Measurements from ENCODE around the gene BLOC1S6. TPM values are rescaled to one million over a fixed set of nuclear protein-coding genes. Genes with fewer than 3 reads are reported as not detected.

The BLOC1S6 gene
- polyA plus RNA-seq, 1 donor from 2014 or later: 179 TPM

DNA sequence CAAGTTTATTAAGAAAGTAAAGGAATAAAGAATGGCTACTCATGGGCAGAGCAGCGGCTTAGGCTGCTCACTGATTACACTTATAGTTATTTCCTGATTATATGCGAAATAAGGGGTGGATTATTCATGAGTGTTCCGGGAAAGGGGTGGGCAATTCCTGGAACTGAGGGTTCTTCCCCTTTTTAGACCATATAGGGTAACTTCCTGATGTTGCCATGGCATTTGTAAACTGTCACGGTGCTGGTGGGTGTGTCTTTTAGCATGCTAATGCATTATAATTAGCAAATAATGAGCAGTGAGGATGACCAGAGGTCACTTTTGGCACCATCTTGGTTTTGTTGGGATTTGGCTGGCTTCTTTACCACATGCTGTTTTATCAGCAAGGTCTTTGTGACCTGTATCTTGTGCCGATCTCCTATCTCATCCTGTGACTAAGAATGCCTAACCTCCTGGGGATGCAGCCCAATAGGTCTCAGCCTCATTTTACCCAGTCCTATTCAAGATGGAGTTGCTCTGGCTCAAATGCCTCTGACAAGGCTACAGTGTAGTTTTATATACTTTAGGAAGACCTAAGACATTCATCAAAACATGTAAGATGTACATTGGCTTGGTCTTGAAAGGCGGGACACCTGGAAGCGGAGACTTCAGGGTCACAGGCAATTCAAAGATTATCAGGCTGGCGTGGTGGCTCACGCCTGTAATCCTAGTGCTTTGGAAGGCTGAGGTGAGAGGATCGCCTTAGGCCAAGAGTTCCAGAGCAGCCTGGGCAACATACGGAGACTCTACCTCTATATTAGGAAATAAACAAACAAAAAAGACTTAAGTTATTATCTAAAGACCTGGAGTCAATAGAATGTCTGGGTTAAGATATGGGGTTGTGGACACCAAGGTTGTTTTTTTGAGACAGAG is 3.2 kb upstream of the BLOC1S6 start:
- Histone ChIP-seq H3K27me3 (ENCODE audit: insufficient read depth, low read depth, low read length) (no peaks in the 10 kb centered on the region), H4K20me1 (ENCODE audit: insufficient read depth) (no peaks in the 10 kb centered on the region), H3K9ac (ENCODE audit: low read length) (no peak overlapping the region), H3K4me2 (ENCODE audit: low read length) (no peak overlapping the region), H2AFZ (ENCODE audit: low read depth, low read length) (no peak overlapping the region), H3K4me3 (ENCODE audit: low read length) (no peak overlapping the region), H3K9me3 (ENCODE audit: low read length) (no peaks in the 10 kb centered on the region), H3F3A (ENCODE audit: insufficient read depth, low read length, poor library complexity, severe bottlenecking) (no peaks in the 10 kb centered on the region), H3K9me2 (ENCODE audit: insufficient read depth, low read length) (no peaks in the 10 kb centered on the region), H3K79me2 (replicated peaks; ENCODE audit: insufficient read depth, low read length) (peaks cover 18% of the 10 kb centered on the region), H3K36me3 (ENCODE audit: insufficient read depth, low read length) (no peaks in the 10 kb centered on the region), H3K27ac (ENCODE audit: low read length) (no peak overlapping the region)
- no peak for TF ChIP-seq SMC3 (conservative IDR thresholded peaks at IDR 0.05; ENCODE audit: poor library complexity)
- TF ChIP-seq, protein P1, sequence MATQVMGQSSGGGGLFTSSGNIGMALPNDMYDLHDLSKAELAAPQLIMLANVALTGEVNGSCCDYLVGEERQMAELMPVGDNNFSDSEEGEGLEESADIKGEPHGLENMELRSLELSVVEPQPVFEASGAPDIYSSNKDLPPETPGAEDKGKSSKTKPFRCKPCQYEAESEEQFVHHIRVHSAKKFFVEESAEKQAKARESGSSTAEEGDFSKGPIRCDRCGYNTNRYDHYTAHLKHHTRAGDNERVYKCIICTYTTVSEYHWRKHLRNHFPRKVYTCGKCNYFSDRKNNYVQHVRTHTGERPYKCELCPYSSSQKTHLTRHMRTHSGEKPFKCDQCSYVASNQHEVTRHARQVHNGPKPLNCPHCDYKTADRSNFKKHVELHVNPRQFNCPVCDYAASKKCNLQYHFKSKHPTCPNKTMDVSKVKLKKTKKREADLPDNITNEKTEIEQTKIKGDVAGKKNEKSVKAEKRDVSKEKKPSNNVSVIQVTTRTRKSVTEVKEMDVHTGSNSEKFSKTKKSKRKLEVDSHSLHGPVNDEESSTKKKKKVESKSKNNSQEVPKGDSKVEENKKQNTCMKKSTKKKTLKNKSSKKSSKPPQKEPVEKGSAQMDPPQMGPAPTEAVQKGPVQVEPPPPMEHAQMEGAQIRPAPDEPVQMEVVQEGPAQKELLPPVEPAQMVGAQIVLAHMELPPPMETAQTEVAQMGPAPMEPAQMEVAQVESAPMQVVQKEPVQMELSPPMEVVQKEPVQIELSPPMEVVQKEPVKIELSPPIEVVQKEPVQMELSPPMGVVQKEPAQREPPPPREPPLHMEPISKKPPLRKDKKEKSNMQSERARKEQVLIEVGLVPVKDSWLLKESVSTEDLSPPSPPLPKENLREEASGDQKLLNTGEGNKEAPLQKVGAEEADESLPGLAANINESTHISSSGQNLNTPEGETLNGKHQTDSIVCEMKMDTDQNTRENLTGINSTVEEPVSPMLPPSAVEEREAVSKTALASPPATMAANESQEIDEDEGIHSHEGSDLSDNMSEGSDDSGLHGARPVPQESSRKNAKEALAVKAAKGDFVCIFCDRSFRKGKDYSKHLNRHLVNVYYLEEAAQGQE (IDR thresholded peaks at IDR 0.05; ENCODE audit: borderline replicate concordance): no peak
- no peak for TF ChIP-seq EP300 (conservative IDR thresholded peaks at IDR 0.05; ENCODE audit: poor library complexity, severe bottlenecking)
- TF ChIP-seq, protein P2, sequence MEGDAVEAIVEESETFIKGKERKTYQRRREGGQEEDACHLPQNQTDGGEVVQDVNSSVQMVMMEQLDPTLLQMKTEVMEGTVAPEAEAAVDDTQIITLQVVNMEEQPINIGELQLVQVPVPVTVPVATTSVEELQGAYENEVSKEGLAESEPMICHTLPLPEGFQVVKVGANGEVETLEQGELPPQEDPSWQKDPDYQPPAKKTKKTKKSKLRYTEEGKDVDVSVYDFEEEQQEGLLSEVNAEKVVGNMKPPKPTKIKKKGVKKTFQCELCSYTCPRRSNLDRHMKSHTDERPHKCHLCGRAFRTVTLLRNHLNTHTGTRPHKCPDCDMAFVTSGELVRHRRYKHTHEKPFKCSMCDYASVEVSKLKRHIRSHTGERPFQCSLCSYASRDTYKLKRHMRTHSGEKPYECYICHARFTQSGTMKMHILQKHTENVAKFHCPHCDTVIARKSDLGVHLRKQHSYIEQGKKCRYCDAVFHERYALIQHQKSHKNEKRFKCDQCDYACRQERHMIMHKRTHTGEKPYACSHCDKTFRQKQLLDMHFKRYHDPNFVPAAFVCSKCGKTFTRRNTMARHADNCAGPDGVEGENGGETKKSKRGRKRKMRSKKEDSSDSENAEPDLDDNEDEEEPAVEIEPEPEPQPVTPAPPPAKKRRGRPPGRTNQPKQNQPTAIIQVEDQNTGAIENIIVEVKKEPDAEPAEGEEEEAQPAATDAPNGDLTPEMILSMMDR (IDR thresholded peaks at IDR 0.05; ENCODE audit: poor library complexity, severe bottlenecking): no peak
- TF ChIP-seq MXI1 (conservative IDR thresholded peaks at IDR 0.05; ENCODE audit: poor library complexity, severe bottlenecking): no peak
- no peak for TF ChIP-seq TAF1 (IDR thresholded peaks at IDR 0.05; ENCODE audit: low read depth)
- no peak for TF ChIP-seq POLR2AphosphoS5 (IDR thresholded peaks at IDR 0.05)
- no peak for TF ChIP-seq EZH2 (IDR thresholded peaks at IDR 0.05; ENCODE audit: borderline replicate concordance, insufficient read depth, low read length, poor library complexity, severe bottlenecking)
- no peak for TF ChIP-seq RAD21 (conservative IDR thresholded peaks at IDR 0.05)

- Histone ChIP-seq H3K9ac (ENCODE audit: low read length) (peak overlapping the region; percentile 99), H3K27me3 (ENCODE audit: insufficient read depth, low read depth, low read length) (no peaks in the 10 kb centered on the region), H4K20me1 (ENCODE audit: insufficient read depth) (no peaks in the 10 kb centered on the region), H3K9me2 (ENCODE audit: insufficient read depth, low read length) (no peaks in the 10 kb centered on the region), H3F3A (ENCODE audit: insufficient read depth, low read length, poor library complexity, severe bottlenecking) (no peaks in the 10 kb centered on the region), H3K4me2 (ENCODE audit: low read length) (peak overlapping the region; percentile 94), H2AFZ (ENCODE audit: low read depth, low read length) (no peak overlapping the region), H3K79me2 (replicated peaks; ENCODE audit: insufficient read depth, low read length) (peaks cover 31% of the 10 kb centered on the region), H3K4me3 (ENCODE audit: low read length) (peak overlapping the region; percentile 86), H3K27ac (ENCODE audit: low read length) (peak overlapping the region; percentile 96), H3K9me3 (ENCODE audit: low read length) (no peaks in the 10 kb centered on the region), H3K36me3 (ENCODE audit: insufficient read depth, low read length) (no peaks in the 10 kb centered on the region)
- TF ChIP-seq, protein P2 (IDR thresholded peaks at IDR 0.05; ENCODE audit: poor library complexity, severe bottlenecking): no peak
- TF ChIP-seq, protein P1 (IDR thresholded peaks at IDR 0.05; ENCODE audit: borderline replicate concordance): no peak
- no peak for TF ChIP-seq EZH2 (IDR thresholded peaks at IDR 0.05; ENCODE audit: borderline replicate concordance, insufficient read depth, low read length, poor library complexity, severe bottlenecking)
Observed at GRCh38 chr15:45585069-45585791, 1.9 kb upstream of the BLOC1S6 start.

Data from neural cell (in vitro differentiated cells).